NCI-H146 (cell line): Measurements from ENCODE around the gene SPTBN4.
A peak's percentile ranks its signal among the peaks of the same experiment; 100 is the strongest.
"Not testable (repeated sequence)": the region's sequence is repeated elsewhere in the genome, so short reads cannot be mapped to it uniquely, and the experiment has no call there.

ENCODE experiments used
- DNase-seq: peaks from one replicate; lab custom pipeline; 2025; lab: John Stamatoyannopoulos, UW

SPTBN4 gene

DNA sequence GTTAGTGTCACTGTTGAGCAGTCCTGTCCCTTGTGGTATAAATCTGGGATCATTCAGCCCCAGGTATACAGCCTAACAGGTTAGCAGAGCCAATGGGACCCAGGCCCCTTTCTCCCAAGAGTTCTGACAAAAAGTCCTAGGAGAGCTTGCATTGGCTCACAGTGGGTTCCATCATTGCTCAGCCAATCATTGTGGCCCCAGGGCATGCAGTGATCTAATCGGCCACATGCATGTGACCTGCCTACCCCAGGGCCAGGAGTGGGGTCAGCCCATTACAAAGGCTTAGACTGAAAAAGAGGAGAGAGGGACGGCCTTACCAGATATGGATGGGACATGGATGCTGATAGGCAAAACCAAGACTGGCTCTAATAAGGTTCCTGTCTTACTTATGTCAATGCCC, 41.1 kb downstream of the SPTBN4 start:
- DNase-seq = no peak

- no peak for DNase-seq
Observed at GRCh38 chr19:40508739-40509260, 42.0 kb downstream of the SPTBN4 start.

DNA sequence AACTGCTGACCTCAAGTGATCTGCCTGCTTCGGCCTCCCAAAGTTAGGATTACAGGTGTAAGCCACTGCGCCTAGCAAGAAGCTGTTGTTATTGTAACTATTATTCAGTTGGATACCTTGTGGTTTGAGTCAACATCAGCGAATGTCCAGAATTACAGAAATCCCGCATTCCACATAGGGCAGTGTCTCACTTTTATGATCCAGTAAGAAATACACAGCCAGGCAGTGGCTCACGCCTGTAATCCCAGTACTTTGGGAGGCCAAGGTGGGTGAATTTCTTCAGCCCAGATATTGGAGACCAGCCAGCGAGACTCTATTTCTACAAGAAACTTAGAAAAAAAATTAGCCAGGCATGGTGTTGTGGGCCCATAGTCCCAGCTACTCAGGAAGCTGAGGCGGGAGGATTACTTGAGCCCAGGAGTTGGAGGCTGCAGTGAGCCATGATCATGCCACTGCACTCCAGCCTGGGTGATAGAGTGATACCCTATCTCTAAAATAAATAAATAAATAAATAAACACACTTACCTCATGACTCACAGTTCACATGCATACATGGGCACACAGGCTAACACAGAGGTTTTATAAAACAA, 43.8 kb downstream of the SPTBN4 start:
- no peak for DNase-seq

DNA sequence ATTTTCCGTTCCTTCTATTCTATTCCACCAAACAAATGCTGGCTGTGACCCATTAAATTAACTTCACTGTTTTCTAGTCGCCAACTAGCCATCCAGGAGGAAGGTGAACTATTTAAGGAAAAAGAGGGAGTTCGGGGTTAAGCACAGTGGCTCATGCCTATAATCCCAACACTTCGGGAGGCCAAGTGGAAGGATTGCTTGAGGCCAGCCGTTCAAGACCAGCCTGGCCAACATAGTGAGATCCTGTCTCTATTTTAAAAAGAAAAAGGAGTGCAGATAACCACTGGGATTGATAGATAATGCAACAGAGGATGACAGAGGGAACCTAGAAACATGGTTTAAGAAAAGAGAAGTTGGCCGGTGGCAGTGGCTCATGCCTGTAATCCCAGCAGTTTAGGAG, 44.7 kb downstream of the SPTBN4 start:
- no peak for DNase-seq

GRCh38 chr19:40512110-40512472, 45.3 kb downstream of the SPTBN4 start:
- DNase-seq = no peak

DNA sequence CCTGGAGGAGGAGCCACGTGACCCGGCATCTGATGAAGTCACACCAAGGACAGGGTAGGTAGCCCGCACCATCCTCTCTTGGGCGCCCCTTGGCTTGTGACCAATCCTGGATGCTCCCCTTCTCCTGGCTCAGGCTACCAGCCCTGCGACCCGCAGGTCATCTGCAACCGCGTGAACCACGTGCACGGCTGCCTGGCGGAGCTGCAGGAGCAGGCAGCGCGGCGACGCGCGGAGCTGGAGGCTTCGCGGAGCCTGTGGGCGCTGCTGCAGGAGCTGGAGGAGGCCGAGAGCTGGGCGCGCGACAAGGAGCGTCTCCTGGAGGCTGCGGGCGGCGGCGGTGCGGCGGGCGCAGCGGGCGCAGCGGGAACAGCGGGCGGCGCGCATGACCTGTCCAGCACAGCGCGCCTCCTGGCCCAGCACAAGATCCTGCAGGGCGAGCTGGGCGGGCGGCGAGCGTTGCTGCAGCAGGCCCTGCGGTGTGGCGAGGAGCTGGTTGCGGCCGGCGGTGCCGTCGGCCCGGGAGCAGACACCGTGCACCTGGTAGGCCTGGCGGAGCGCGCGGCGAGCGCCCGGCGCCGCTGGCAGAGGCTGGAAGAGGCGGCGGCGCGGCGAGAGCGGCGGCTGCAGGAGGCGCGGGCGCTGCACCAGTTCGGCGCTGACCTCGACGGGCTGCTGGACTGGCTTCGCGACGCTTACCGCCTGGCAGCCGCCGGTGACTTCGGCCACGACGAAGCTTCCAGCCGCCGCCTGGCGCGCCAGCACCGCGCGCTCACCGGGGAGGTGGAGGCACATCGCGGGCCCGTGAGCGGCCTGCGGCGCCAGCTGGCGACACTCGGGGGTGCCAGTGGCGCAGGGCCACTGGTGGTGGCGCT, 45.9 kb downstream of the SPTBN4 start:
- peak; percentile 49 for DNase-seq

DNA sequence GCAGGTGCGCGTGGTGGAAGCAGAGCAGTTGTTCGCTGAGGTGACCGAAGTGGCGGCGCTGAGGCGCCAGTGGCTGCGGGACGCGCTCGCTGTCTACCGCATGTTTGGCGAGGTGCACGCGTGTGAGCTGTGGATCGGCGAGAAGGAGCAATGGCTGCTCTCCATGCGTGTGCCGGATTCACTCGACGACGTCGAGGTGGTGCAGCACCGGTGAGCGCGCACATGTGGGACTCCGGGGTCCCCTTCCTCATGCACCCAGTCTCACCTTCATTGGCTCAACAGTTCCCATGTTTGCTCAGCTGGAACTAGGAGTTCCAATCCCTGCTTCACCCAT, 46.5 kb downstream of the SPTBN4 start:
- no peak for DNase-seq

DNA sequence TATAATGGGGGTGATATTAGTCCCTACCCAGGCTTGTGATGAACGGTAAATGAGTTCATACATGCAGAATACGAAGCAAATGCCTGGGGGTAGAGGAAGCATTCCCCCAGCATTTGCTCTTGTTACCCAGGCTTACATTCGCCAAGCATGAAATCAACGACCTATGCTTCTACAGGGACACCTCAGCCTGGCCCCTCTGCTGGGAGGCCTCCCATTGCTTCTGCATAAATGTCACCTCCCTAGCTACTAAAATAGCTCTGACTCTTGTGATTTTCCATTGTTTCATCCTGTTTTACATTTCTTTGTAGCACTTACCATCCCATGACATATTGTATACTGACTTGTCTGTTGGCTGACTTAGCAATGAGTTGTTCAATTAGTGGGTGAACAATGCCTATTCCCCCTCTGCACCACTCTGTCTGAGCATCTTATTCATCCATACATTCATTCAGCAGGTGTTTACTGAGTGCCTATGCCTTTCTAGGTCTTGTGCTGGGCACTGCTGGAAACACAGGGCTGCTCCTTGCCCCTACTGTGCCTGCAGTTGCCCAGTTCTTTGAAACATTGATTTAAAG, 47.0 kb downstream of the SPTBN4 start:
- DNase-seq = no peak

DNA sequence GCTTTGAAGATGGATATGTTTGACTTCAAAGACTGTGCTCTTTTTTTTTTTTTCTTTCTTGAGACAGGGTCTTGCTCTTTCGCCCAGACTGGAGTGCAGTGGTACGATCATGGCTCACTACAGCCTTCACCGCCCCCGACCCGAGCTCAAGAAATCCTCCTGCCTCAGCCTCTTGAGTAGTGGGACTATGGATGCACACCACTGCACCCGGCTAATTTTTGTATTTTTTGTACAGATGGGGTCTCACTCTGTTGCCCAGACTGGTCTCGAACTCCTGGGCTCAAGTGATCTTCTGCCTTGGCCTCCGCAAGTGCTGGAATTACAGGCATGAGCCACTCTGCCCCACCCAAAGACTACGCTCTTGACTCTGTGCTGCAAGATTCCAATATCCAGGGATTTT, 50.4 kb downstream of the SPTBN4 start:
- DNase-seq = no peak

DNA sequence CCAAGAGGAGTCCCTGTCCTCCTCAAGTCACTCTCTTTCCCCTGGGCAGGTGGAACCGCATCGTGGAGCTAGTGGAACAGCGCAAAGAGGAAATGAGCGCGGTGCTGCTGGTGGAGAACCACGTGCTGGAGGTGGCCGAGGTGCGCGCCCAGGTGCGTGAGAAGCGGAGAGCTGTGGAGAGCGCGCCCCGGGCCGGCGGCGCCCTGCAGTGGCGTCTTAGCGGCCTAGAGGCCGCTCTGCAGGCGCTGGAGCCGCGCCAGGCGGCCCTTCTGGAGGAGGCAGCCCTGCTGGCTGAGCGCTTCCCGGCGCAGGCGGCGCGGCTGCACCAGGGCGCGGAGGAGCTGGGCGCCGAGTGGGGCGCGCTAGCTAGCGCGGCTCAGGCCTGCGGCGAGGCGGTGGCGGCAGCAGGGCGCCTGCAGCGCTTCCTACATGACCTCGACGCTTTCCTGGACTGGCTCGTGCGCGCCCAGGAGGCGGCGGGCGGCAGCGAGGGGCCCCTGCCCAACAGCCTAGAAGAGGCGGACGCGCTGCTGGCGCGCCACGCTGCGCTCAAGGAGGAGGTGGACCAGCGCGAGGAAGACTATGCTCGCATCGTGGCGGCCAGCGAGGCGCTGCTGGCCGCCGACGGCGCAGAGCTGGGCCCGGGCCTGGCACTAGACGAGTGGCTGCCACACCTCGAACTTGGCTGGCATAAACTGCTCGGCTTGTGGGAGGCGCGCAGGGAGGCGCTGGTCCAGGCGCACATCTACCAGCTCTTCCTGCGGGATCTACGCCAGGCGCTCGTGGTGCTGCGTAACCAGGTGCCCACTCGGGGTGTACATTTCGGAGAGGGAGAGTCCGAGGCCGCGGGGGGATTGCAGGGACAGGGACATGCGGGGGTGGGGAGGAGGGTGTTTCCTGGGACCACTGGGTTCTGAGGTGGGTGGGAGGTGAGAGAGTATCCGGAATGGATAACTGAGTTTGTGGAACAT, 52.8 kb downstream of the SPTBN4 start:
- DNase-seq = peak; percentile 12

GRCh38 chr19:40521276-40521675, 54.5 kb downstream of the SPTBN4 start:
- DNase-seq = no peak

DNA sequence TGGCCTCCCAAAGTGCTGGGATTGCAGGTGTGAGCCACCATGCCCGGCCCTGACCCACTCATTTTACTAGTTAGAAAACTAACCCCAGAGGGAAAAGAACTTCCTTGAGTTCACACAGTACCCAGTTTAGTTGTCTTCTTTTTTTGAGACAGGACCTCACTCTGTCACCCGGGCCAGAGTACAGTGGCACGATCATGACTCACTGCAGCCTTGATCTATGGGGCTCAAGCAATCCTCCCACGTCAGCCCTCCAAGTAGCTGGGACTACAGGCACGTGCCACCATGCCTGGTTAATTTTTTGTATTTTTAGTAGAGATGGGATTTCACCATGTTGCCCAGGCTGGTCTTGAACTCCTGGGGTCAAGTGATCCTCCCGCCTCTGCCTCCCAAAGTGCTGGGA, 55.1 kb downstream of the SPTBN4 start:
- not testable (repeated sequence) for DNase-seq

- DNase-seq = peak; percentile 56
Observed at GRCh38 chr19:40523322-40524047, 56.7 kb downstream of the SPTBN4 start.

- no peak for DNase-seq
Observed at GRCh38 chr19:40524133-40524549, 57.3 kb downstream of the SPTBN4 start.

GRCh38 chr19:40524655-40525054, 57.9 kb downstream of the SPTBN4 start:
- DNase-seq = no peak

DNA sequence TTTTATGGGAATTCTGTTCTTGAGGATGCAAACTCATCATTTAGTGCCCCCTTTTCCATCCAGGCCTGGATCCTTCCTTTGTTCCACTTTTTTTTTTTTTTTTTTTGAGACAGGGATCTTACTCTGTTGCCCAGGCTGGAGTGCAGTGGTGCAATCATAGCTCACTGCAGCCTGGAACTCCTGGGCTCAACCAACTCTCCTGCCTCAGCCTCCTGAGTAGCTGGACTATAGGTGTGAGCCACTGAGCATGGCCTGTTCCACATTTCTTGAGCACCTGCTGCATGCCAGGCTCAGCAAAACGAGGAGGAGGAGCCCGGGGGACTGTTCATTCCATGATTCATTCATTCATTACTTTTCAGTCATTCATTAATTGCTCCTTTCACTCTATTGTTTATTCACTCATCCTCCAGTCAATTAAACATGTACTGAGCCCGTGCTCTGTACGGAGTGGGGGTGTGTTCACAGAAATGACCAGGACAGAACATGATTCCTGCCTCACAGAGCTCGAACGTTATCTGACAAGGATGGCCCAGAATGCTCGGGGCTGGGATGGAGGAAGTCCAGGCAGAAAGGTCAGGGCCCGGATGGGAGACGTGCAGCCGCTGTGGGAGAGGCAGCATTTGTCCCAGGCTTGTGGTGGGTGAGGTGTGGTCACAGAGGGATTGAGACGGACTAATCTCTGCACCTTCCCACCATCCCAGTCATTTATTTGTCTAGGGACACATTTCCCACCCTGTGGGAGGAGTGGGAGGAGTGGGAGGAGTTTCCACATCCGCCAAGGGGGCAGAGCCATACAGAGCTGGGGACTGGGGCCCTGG, 58.6 kb downstream of the SPTBN4 start:
- no peak for DNase-seq

- DNase-seq = no peak
Observed at GRCh38 chr19:40528078-40528477, 61.3 kb downstream of the SPTBN4 start.

- DNase-seq = no peak
Observed at GRCh38 chr19:40528533-40529092, 61.8 kb downstream of the SPTBN4 start.

GRCh38 chr19:40529093-40529954, 62.5 kb downstream of the SPTBN4 start:
- peak; percentile 87 for DNase-seq
